Neutrophil (primary cell): ENCODE results near the gene RHOA.

ENCODE experiments used
- H3K27ac ChIP-seq: fragments of 200-600 bp; sonication (generic); 2 replicates; pipeline ENCODE4 v1.5.1; 2016; ENCODE audit warnings: mild to moderate bottlenecking, moderate library complexity
- H3K27me3 ChIP-seq: fragments of 200-600 bp; sonication (generic); 2 replicates; pipeline ENCODE4 v1.6.0; 2016; ENCODE audit warnings: mild to moderate bottlenecking
- H3K36me3 ChIP-seq: fragments of 200-600 bp; sonication (generic); 2 replicates; pipeline ENCODE4 v1.5.1; 2017
- H3K4me1 ChIP-seq, 2 experiments: fragments of 200-600 bp in 1 of 2; sonication (generic) in 1 of 2; 1 replicate in 1 of 2; 2 replicates in 1 of 2; pipeline versions ENCODE4 v1.5.1 to v1.6.1; 2013 to 2016; ENCODE audit warnings: low read depth in 1 of 2, low read length in 1 of 2, mild to moderate bottlenecking in 1 of 2, moderate library complexity in 1 of 2; ENCODE audit not compliant: control insufficient read depth in 1 of 2, insufficient read depth in 1 of 2
- H3K4me3 ChIP-seq, 2 experiments: fragments of 200-600 bp in 1 of 2; sonication (generic) in 1 of 2; 1 replicate in 1 of 2; 2 replicates in 1 of 2; pipeline ENCODE4 v1.5.1; 2013 to 2016; ENCODE audit warnings: low read depth in 1 of 2, low read length in 1 of 2, mild to moderate bottlenecking in 1 of 2, moderate library complexity in 1 of 2
- H3K9me3 ChIP-seq: fragments of 200-600 bp; sonication (generic); 2 replicates; pipeline ENCODE4 v1.5.1; 2016
- CTCF ChIP-seq: fragments of 200-600 bp; sonication (generic); IDR thresholded peaks from 2 replicates; pipeline ENCODE4 v1.5.1; 2016; ENCODE audit warnings: antibody characterized with exemption

RHOA gene

GRCh38 chr3:49377483-49377882, 34.3 kb downstream of the RHOA start:
- TF ChIP-seq CTCF, result no peak
- H3K4me3 ChIP-seq, result no peak overlapping the region
- no peaks in the 10 kb centered on the region for H3K9me3 ChIP-seq
- H3K27me3 ChIP-seq, result no peaks in the 10 kb centered on the region
- H3K36me3 ChIP-seq, result peaks cover 27% of the 10 kb centered on the region
- H3K4me1 ChIP-seq, result peaks cover 14 to 21% of the 10 kb centered on the region in 2 experiments
- H3K27ac ChIP-seq, result peak overlapping the region; percentile 51

- no peak for TF ChIP-seq CTCF
- Histone ChIP-seq H3K4me3 (no peak overlapping the region), H3K4me1 (peaks cover 6% of the 10 kb centered on the region in 2 experiments), H3K27me3 (no peaks in the 10 kb centered on the region), H3K9me3 (no peaks in the 10 kb centered on the region), H3K27ac (peak overlapping the region; percentile 41), H3K36me3 (peaks cover 71% of the 10 kb centered on the region)
Observed at GRCh38 chr3:49371946-49372345, 39.8 kb downstream of the RHOA start.

- TF ChIP-seq CTCF, result no peak
- Histone ChIP-seq H3K4me1 (peaks cover 6% of the 10 kb centered on the region in 2 experiments), H3K27me3 (no peaks in the 10 kb centered on the region), H3K27ac (peak overlapping the region; percentile 51), H3K4me3 (no peak overlapping the region), H3K36me3 (peaks cover 83% of the 10 kb centered on the region), H3K9me3 (no peaks in the 10 kb centered on the region)
Observed at GRCh38 chr3:49370585-49371290, 41.0 kb downstream of the RHOA start.

GRCh38 chr3:49362561-49362960, 49.2 kb downstream of the RHOA start:
- H3K27me3 ChIP-seq, result no peaks in the 10 kb centered on the region
- H3K36me3 ChIP-seq, result peaks cover 88% of the 10 kb centered on the region
- H3K4me3 ChIP-seq, result no peak overlapping the region
- H3K9me3 ChIP-seq, result no peaks in the 10 kb centered on the region
- TF ChIP-seq CTCF, result no peak
- H3K27ac ChIP-seq, result peak overlapping the region; percentile 52
- H3K4me1 ChIP-seq, result peaks cover 16 to 17% of the 10 kb centered on the region in 2 experiments

GRCh38 chr3:49359623-49360022, 52.2 kb downstream of the RHOA start:
- Histone ChIP-seq H3K4me3 (no peak overlapping the region), H3K27me3 (no peaks in the 10 kb centered on the region), H3K4me1 (peaks cover 32 to 33% of the 10 kb centered on the region in 2 experiments), H3K27ac (peak overlapping the region; percentile 89), H3K36me3 (peaks cover 70% of the 10 kb centered on the region), H3K9me3 (no peaks in the 10 kb centered on the region)
- no peak for TF ChIP-seq CTCF
